ENCODE measurements around the gene GULP1.

The GULP1 gene

GRCh38 chr2:188265315-188265714, 26.4 kb upstream of the GULP1 start:
- no peak for TF ChIP-seq CTCF (IDR thresholded peaks at IDR 0.05; ENCODE audit: insufficient read depth, missing control alignments)
- DNase-seq (ENCODE audit: insufficient read length, low spot score) (no peak), FAIRE-seq (no peak)

- DNase-seq (ENCODE audit: insufficient read length, low spot score), result no peak
- no peak for TF ChIP-seq CTCF (IDR thresholded peaks at IDR 0.05; ENCODE audit: insufficient read depth, missing control alignments)
- FAIRE-seq, result no peak
Measured at GRCh38 chr2:188267776-188268175, 23.9 kb upstream of the GULP1 start.

DNA sequence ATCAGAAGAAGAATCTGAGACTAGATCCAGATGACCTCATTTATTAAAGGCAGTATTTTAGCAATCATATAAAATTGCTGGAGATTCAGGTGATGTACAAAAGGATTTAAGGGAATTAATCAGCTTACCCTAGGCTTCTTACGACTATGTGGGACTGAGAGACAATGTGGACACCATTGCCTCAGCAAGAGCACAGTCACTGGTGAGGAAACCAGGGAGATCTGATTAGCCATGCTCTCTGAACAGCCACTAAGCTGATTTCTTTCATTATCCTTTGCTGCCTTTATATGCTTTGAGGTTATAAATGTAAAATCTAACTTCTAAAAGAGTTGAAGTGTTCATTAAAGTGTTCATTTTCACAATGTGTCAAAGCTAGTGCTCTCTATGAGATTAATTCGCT, 22.7 kb upstream of the GULP1 start:
- DNase-seq (ENCODE audit: insufficient read length, low spot score), result no peak
- FAIRE-seq, result no peak
- TF ChIP-seq CTCF (IDR thresholded peaks at IDR 0.05; ENCODE audit: insufficient read depth, missing control alignments), result no peak

DNA sequence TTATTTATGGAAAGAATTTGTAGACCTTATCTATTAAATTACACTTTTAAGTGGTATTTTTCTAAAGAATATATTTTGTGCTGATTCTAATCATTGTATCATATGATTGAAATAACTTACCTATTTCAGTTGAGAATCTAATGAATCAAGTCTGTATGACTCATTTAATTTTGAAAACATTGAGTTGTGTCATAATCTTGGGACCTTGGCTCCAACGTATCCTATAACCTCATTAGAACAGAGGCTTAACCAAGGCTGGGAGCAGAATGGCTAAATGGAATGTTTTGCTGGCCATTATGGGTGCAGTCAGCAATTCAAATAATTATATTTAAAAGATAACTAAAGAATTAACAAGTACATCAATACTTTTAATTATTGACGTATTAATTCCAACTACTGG, 19.6 kb upstream of the GULP1 start:
- TF ChIP-seq CTCF (IDR thresholded peaks at IDR 0.05; ENCODE audit: insufficient read depth, missing control alignments), result no peak
- FAIRE-seq, result no peak
- no peak for DNase-seq (ENCODE audit: insufficient read length, low spot score)

DNA sequence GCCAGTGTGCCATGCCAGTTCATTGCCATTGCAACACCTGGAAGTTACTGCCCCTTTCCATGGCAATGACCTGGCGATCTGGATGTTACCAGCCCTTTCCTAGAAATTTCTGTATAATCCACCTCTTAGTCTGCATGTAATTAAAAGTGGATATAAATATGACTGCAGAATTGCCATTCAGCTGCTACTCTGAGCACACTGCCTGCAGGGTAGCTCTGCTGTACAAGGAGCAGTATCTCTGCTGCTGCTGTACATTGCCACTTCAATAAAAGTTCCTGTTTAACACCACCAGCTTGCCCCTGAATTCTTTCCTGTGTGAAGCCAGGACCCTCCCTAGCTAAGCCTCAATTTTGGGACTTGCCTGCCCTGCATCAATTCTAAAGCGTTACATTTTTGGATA, 17.4 kb upstream of the GULP1 start:
- no peak for FAIRE-seq
- DNase-seq (ENCODE audit: insufficient read length, low spot score), result no peak
- TF ChIP-seq CTCF (IDR thresholded peaks at IDR 0.05; ENCODE audit: insufficient read depth, missing control alignments), result no peak

GRCh38 chr2:188276255-188276654, 15.4 kb upstream of the GULP1 start:
- no peak for DNase-seq (ENCODE audit: insufficient read length, low spot score)
- TF ChIP-seq CTCF (IDR thresholded peaks at IDR 0.05; ENCODE audit: insufficient read depth, missing control alignments), result no peak
- no peak for FAIRE-seq

- DNase-seq (ENCODE audit: insufficient read length, low spot score), result no peak
- TF ChIP-seq CTCF (IDR thresholded peaks at IDR 0.05; ENCODE audit: insufficient read depth, missing control alignments), result no peak
- FAIRE-seq, result no peak
Measured at GRCh38 chr2:188277786-188278185, 13.9 kb upstream of the GULP1 start.

Measured in D721Med (cell line).